Measurements from ENCODE around the gene DUSP8.

The DUSP8 gene

GRCh38 chr11:1556278-1556902 lies 15.7 kb downstream of the DUSP8 start:
- no peak overlapping the region for H3K27ac ChIP-seq
- DNase-seq (ENCODE audit: low read depth, low spot score) = no peak

GRCh38 chr11:1555713-1556153 lies 16.3 kb downstream of the DUSP8 start:
- DNase-seq (ENCODE audit: low read depth, low spot score) = no peak
- H3K27ac ChIP-seq = no peak overlapping the region

GRCh38 chr11:1554981-1555712 lies 16.9 kb downstream of the DUSP8 start:
- no peak for DNase-seq (ENCODE audit: low read depth, low spot score)
- no peak overlapping the region for H3K27ac ChIP-seq

- DNase-seq (ENCODE audit: low read depth, low spot score) = no peak
- H3K27ac ChIP-seq = no peak overlapping the region
Observed at GRCh38 chr11:1553808-1554594, 18.1 kb downstream of the DUSP8 start.

GRCh38 chr11:1549338-1550330 lies 22.4 kb downstream of the DUSP8 start:
- no peak overlapping the region for H3K27ac ChIP-seq
- DNase-seq (ENCODE audit: low read depth, low spot score) = no peak

- no peak for DNase-seq (ENCODE audit: low read depth, low spot score)
- no peak overlapping the region for H3K27ac ChIP-seq
Observed at GRCh38 chr11:1548221-1549070, 23.6 kb downstream of the DUSP8 start.

GRCh38 chr11:1547467-1548098 lies 24.5 kb downstream of the DUSP8 start:
- H3K27ac ChIP-seq = no peak overlapping the region
- DNase-seq (ENCODE audit: low read depth, low spot score) = no peak

GRCh38 chr11:1546536-1547466 lies 25.3 kb downstream of the DUSP8 start:
- DNase-seq (ENCODE audit: low read depth, low spot score) = no peak

GRCh38 chr11:1546077-1546535 lies 26.0 kb downstream of the DUSP8 start:
- no peak for DNase-seq (ENCODE audit: low read depth, low spot score)
- no peak overlapping the region for H3K27ac ChIP-seq

More at GRCh38 chr11:1546536-1547466, 25.3 kb downstream of the DUSP8 start:
- H3K27ac ChIP-seq = no peak overlapping the region

GRCh38 chr11:1545432-1545831 lies 26.6 kb downstream of the DUSP8 start:
- H3K27ac ChIP-seq = no peak overlapping the region
- no peak for DNase-seq (ENCODE audit: low read depth, low spot score)

GRCh38 chr11:1544536-1544935 lies 27.5 kb downstream of the DUSP8 start:
- no peak overlapping the region for H3K27ac ChIP-seq
- no peak for DNase-seq (ENCODE audit: low read depth, low spot score)

GRCh38 chr11:1543606-1544263 lies 28.3 kb downstream of the DUSP8 start:
- H3K27ac ChIP-seq = no peak overlapping the region
- no peak for DNase-seq (ENCODE audit: low read depth, low spot score)

- DNase-seq (ENCODE audit: low read depth, low spot score) = no peak
- H3K27ac ChIP-seq = no peak overlapping the region
Observed at GRCh38 chr11:1542267-1542666, 29.8 kb downstream of the DUSP8 start.

GRCh38 chr11:1541474-1542204 lies 30.4 kb downstream of the DUSP8 start:
- no peak overlapping the region for H3K27ac ChIP-seq
- DNase-seq (ENCODE audit: low read depth, low spot score) = no peak

- no peak for DNase-seq (ENCODE audit: low read depth, low spot score)
- no peak overlapping the region for H3K27ac ChIP-seq
Observed at GRCh38 chr11:1540074-1540473, 32.0 kb downstream of the DUSP8 start.

GRCh38 chr11:1538153-1538552 lies 33.9 kb downstream of the DUSP8 start:
- no peak overlapping the region for H3K27ac ChIP-seq

More at GRCh38 chr11:1538153-1538552, 33.9 kb downstream of the DUSP8 start:
- DNase-seq (ENCODE audit: low read depth, low spot score) = no peak

Measured in epithelial cell of prostate (primary cell).